CD4-positive, alpha-beta T cell treated with Interleukin-2 at 100 ng/mL for 4 hours (primary cell): ENCODE data around the gene MYL10.
"Not testable (repeated sequence)": the region's sequence is repeated elsewhere in the genome, so short reads cannot be mapped to it uniquely, and the experiment has no call there.

Source experiments
- DNase-seq: peaks from one replicate; pipeline ENCODE4 v3.0.0-alpha.2; 2020; ENCODE audit warnings: low spot score

Gene MYL10

GRCh38 chr7:101651112-101651511 lies 22.0 kb upstream of the MYL10 start:
- DNase-seq, result no peak

GRCh38 chr7:101650579-101651081 lies 21.5 kb upstream of the MYL10 start:
- DNase-seq, result no peak

GRCh38 chr7:101647876-101648275 lies 18.8 kb upstream of the MYL10 start:
- DNase-seq, result not testable (repeated sequence)

DNA sequence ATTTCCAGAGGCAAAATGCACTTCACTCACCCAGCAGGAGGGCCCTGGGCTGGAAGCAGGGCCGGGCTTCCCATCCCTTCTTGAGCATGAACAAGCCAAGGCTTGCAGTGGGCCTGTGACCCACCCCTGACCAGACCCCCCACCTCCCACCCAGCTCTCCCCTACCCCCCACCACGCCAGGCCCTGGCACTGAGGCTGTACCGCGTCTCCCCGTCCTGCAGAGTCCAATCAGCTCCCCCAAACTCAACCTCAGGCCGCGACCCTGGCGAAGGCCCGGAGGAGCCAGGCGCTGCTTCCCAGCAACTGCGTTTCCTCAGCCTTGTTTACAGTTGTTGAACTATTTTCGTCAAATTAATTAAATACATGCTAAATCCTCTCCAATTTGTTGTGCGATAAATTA lies 16.9 kb upstream of the MYL10 start:
- DNase-seq, result no peak

DNA sequence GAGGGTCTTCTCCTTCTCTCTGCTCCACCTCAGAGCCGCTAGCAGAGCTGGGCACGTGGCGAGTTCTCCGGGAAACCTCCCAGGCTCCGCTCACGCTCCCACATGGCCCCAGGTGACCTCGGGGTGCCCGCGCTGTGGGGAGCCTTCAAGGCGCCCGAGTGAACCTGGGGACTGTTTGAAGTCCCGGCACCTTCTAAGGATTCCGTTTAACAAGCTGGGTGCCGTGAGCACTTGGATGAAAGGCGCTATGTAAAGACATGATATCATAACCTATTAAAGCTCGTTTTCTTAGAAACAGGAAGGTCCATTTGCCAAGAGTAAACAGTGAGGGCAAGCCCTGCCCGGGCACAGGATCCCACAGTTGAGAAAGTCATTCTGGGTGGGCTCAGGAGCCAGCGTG lies 15.8 kb upstream of the MYL10 start:
- DNase-seq, result no peak

DNA sequence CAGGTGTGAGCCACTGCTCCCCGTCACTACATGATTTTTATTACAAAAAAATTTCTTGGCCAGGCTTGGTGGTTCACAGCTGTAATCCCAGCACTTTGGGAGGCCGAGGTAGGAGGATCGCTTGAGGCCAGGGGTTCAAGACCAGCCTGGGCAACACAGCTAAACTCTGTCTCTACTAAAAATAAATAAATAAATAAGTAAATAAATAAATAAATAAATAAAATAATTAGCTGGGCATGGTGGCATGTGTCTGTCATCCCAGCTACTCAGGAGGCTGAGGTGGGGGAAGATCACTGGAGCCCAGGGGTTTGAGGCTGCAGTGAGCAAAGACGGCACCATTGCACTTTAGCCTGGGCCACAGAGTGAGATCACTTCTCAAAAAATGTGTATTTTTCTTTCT lies 10.0 kb upstream of the MYL10 start:
- not testable (repeated sequence) for DNase-seq

GRCh38 chr7:101636822-101637623 lies 7.9 kb upstream of the MYL10 start:
- DNase-seq, result no peak

- DNase-seq, result no peak
Observed at GRCh38 chr7:101635484-101635883, 6.4 kb upstream of the MYL10 start.

DNA sequence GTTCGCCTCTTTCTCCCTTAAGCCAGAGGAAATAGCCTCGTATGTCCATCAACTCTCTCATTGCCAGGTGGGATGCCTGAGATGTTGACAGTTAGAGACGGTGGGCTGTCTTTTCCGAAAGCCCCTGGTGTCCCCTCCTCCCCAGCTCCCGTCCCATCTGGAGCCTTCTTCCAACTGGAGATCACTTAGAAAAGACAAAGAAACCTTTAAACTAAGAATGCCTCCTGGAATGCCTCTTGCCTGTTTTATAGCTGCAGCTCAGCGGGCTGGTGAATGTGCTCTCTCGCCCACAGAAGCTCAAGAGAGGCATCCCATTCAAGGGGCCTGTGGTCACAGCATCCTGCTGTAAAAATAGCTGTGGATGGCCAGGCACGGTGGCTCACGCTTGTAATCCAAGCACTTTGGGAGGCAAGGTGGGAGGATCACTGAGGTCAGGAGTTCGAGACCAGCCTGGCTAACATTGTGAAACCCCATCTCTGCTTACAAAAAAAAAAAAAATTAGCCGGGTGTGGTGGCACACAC lies 5.2 kb upstream of the MYL10 start:
- no peak for DNase-seq

DNA sequence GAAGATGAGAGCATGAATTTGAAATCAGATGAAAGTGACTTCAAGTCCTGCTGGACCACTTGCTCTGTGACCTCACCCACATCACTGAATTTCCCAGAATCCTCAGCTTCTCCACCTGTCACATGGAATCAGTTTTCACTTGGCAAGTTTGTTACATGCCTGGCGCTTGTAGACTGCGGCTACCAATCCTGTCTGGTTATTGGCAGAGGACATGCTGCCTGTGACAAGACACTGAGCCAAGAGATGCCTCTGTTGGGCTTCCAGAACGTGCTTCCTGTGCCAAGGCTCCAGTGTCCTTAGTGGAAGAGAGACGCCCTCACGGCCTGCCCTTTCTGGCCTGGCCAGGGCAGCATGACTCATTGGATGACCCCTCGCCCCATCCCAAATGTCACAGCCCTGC lies 4.4 kb upstream of the MYL10 start:
- no peak for DNase-seq

DNA sequence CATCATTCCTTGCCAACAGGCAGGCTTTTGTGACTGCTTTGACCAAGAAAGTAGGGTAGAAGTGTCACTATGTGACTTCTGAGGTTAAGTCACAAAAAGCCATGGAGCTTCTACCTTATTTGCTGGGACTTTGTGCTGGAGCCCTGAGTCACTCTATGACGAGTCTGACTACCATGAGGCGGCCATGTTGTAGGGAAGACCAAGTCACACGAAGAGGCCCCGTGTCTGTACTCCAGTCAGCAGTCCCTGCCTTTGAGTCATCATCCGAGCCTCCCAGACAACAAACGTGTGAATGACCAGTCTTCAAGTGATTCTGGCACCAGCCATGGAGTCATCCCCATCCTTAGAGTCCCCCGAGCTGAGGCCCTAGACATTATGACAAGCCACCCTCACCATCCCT lies 3.5 kb upstream of the MYL10 start:
- DNase-seq, result no peak

DNA sequence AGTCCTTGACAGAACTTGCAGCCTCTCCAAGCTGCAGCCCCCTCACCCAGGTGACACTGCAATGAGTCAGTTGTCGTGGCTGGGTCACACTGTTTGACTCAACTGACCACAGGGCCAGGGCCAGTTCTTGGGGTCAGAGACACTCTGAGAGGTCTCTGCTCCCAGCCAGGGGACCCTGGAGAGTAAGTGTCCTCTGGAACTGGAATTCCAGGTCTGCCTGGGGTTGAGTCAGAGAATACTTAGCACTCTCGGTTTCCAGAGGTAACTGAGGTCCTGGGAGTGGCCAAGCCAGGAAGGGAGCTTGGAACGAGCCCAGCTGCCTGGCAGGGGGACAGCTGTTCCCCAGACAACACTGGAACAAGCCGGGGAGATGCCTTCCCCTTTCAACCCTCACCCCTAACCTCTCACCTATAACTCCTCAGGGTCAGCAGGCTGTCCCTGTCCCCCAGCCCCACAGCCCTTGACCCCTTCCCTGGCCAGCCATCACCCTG lies 2.2 kb upstream of the MYL10 start:
- no peak for DNase-seq

DNA sequence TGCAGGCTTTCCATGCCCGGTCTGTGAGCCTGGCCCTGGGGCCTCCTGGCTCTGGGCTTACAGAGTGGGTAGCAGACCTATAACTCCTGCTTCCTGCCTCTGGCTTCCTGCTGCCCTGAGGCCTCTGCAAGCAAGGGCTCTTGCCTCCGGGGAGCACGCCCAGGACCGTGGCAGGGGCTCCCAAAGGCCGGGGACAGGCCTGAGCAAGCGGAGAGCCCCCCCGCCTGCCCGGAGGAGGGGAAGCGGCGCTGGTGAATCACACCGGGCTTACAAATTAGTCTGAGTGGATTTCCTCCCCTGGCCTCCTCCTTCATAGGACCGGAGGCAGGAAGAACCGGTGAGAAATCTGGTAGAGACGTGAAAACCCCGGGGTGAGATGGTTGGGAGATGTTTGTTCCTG lies 1.5 kb upstream of the MYL10 start:
- DNase-seq, result no peak

DNA sequence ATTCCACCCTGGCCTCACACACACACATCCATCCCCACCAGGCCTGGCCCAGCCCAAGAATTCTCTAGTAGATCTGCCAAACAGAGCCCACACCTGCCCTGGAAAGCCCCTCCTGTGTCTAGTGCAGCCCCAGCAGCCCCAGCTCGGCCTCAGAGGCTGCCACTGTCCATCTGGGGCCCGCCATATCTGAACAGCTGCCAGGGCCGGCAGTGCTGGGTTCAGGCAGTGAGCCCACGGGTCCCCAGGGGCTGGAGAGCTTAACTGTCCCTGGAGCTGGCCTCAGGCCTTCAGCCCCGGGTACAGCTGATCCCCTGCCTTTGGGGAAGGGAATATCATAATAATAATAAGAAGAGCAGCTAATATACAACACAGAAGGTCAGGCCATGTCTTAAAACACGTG lies 574 bp downstream of the MYL10 start:
- no peak for DNase-seq

- DNase-seq, result no peak
Observed at GRCh38 chr7:101626758-101627157, 2.3 kb downstream of the MYL10 start.

DNA sequence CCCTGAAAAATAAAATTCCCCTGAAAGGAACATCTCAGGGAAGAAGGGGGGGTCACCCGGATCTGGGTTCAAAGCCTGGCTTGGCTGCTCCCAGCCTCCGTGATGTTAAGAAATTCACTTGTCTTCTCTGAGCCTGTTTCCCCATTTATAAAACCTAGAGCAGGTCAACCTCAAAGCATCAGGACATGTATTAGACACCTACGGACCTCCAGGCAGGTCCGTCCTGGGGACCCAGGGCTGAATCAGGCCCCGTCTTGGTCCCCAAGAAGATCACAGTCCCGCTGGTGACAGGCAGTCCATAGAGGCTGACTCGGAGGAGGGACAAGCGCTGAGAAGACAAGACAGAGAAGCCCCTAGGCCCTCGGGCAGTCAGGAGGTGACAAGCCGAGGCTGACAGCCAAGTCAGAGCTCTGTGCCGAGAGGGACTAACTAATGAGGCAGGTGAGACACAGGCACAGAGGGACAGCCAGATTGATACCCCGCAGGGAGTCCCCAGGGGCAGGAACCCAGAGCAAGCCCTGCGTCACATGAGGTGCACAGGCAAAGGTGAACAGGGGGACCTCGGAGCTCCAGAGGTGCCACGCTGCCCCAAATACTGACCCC lies 2.9 kb downstream of the MYL10 start:
- DNase-seq, result no peak

GRCh38 chr7:101625031-101625791 lies 3.9 kb downstream of the MYL10 start:
- no peak for DNase-seq

- no peak for DNase-seq
Observed at GRCh38 chr7:101624246-101625001, 4.7 kb downstream of the MYL10 start.

GRCh38 chr7:101622609-101623173 lies 6.4 kb downstream of the MYL10 start:
- no peak for DNase-seq

DNA sequence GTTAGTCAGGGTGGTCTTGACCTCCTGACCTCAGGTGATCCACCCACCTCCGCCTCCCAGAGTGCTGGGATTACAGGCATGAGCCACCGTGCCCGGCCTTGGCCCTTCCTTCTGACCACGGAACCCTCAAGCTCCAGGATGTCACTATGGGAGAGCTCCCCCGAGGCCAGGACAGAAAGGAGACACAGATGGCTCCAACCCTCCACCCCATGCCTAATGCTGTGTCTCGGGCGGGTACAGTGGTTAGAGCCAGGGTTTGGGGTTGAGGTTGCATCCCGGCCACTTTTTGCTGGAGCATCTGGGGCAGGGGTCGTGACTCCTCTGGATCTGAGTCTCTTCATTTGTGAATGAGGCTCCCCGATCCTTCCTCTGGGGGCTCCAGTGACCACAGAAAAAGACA lies 8.1 kb downstream of the MYL10 start:
- no peak for DNase-seq

GRCh38 chr7:101620395-101620794 lies 8.7 kb downstream of the MYL10 start:
- DNase-seq, result no peak
